ENCODE measurements around the gene HOXC11. TPM values are rescaled to one million over a fixed set of nuclear protein-coding genes. Genes with fewer than 3 reads are reported as not detected.

The HOXC11 gene
- polyA plus RNA-seq, 4 donors = 0.03 to 1.1 (median 0.63) TPM

DNA sequence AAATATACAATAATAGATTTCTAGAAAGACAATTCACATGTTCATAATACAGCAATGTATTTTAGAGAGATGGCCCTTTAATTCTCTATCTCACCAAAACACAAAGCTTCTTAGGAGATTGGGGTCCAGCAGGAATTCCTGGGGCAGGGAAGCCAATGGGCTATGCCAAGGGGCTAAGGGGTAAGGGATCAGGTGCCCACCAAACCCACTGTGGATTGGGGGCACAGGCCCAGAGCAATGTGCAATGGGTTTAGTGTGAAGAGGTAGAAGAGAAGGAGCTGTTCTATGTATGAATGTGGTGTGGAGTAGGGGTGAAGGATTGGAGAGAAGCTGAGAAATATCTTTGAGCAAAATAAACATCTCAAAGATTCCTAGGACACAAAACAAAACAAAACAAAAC is 31.7 kb upstream of the HOXC11 start:
- Histone ChIP-seq H3K4me1 (ENCODE audit: control insufficient read depth in 3 of 3, insufficient read depth in 2 of 3, low read depth in 1 of 3, low read length in 2 of 3) (peaks cover 0 to 3% (median 0%) of the 10 kb centered on the region in 3 donors), H3K9me3 (ENCODE audit: control insufficient read depth in 2 of 2, insufficient read depth in 1 of 2, low read depth in 1 of 2, low read length in 1 of 2) (peaks cover 0 to 8% of the 10 kb centered on the region in 2 donors), H3K4me3 (ENCODE audit: low read depth in 1 of 3, low read length in 3 of 3) (no peak overlapping the region), H3K27ac (ENCODE audit: low read depth in 1 of 3, low read length in 2 of 3) (no peak overlapping the region), H3K36me3 (ENCODE audit: control insufficient read depth in 3 of 3, insufficient read depth in 2 of 3, low read depth in 1 of 3, low read length in 3 of 3) (no peaks in the 10 kb centered on the region), H3K27me3 (ENCODE audit: control insufficient read depth in 3 of 3, insufficient read depth in 3 of 3, low read length in 3 of 3) (peaks cover 14 to 90% (median 57%) of the 10 kb centered on the region in 3 donors)
- DNase-seq (no peak), FAIRE-seq (no peak)

DNA sequence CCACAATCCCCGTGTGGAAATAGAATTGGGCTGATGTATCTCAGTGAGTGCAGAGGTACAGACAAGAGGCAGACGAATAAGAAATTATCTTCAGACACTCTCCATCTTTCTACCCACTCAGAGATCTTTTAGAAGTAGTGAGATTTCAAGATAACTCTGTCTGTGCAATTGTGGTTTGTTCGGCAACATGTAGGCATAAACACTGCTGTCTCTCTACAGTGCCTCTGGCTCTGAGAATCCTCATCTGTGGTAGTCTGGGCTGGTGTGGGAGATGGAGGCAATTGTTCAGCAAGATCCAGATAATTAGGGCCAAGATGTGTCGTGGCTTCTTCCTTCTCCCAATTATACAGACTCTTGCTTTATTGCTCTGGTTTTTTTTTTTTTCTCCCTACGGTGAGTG is 31.2 kb upstream of the HOXC11 start:
- H3K4me1 ChIP-seq (ENCODE audit: control insufficient read depth in 3 of 3, insufficient read depth in 2 of 3, low read depth in 1 of 3, low read length in 2 of 3) = peaks cover 0 to 3% (median 0%) of the 10 kb centered on the region in 3 donors
- H3K4me3 ChIP-seq (ENCODE audit: low read depth in 1 of 3, low read length in 3 of 3) = no peak overlapping the region
- peaks cover 18 to 89% (median 57%) of the 10 kb centered on the region in 3 donors for H3K27me3 ChIP-seq (ENCODE audit: control insufficient read depth in 3 of 3, insufficient read depth in 3 of 3, low read length in 3 of 3)
- DNase-seq (no peak), FAIRE-seq (no peak)
- peaks cover 0 to 8% of the 10 kb centered on the region in 2 donors for H3K9me3 ChIP-seq (ENCODE audit: control insufficient read depth in 2 of 2, insufficient read depth in 1 of 2, low read depth in 1 of 2, low read length in 1 of 2)
- no peaks in the 10 kb centered on the region for H3K36me3 ChIP-seq (ENCODE audit: control insufficient read depth in 3 of 3, insufficient read depth in 2 of 3, low read depth in 1 of 3, low read length in 3 of 3)
- no peak overlapping the region for H3K27ac ChIP-seq (ENCODE audit: low read depth in 1 of 3, low read length in 2 of 3)
- 10 to 17% (median 11%) methylated on average over 4 to 5 of the region's 5 CpGs for WGBS, 3 donors

DNA sequence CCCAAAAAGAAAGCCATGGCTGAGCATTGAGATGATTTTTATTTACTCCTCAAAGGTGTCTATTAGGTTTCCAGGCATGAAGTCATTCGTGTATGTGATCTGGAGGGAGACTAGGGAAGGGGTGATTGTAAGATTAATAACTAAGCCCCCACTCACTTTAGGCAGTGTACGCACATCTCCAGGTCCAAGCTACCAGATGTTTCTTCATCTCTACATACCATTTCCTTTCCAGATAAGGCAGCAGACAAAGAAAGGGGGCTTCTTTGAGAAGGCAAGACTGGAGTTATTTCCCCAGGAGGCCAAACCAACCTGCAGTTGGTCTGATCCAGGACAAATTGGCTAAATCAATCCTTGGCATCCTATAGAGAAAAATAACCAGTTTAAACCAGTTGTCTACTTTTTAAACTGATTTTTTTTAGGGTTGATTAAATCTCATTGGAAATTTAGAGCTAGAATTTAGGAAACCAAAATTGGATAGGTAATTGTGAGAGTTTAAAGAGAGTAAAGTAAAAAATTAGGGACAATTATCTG is 30.4 kb upstream of the HOXC11 start:
- no peak for DNase-seq
- FAIRE-seq = no peak
- 13 to 15% (median 14%) methylated on average over 2 of the region's 2 CpGs for WGBS, 3 donors
- no peak overlapping the region for H3K4me3 ChIP-seq (ENCODE audit: low read depth in 1 of 3, low read length in 3 of 3)
- no peaks in the 10 kb centered on the region for H3K36me3 ChIP-seq (ENCODE audit: control insufficient read depth in 3 of 3, insufficient read depth in 2 of 3, low read depth in 1 of 3, low read length in 3 of 3)
- H3K4me1 ChIP-seq (ENCODE audit: control insufficient read depth in 3 of 3, insufficient read depth in 2 of 3, low read depth in 1 of 3, low read length in 2 of 3) = peaks cover 0 to 3% (median 0%) of the 10 kb centered on the region in 3 donors
- no peak overlapping the region for H3K27ac ChIP-seq (ENCODE audit: low read depth in 1 of 3, low read length in 2 of 3)
- H3K9me3 ChIP-seq (ENCODE audit: control insufficient read depth in 2 of 2, insufficient read depth in 1 of 2, low read depth in 1 of 2, low read length in 1 of 2) = peaks cover 0 to 7% of the 10 kb centered on the region in 2 donors
- H3K27me3 ChIP-seq (ENCODE audit: control insufficient read depth in 3 of 3, insufficient read depth in 3 of 3, low read length in 3 of 3) = peaks cover 20 to 89% (median 54%) of the 10 kb centered on the region in 3 donors

- no peak for DNase-seq
- no peak for FAIRE-seq
- H3K9me3 ChIP-seq (ENCODE audit: control insufficient read depth in 2 of 2, insufficient read depth in 1 of 2, low read depth in 1 of 2, low read length in 1 of 2) = no peaks in the 10 kb centered on the region
- H3K27me3 ChIP-seq (ENCODE audit: control insufficient read depth in 3 of 3, insufficient read depth in 3 of 3, low read length in 3 of 3) = peaks cover 16 to 91% (median 56%) of the 10 kb centered on the region in 3 donors
- 16 to 23% (median 18%) methylated on average over 4 of the region's 4 CpGs for WGBS, 3 donors
- no peak overlapping the region for H3K4me3 ChIP-seq (ENCODE audit: low read depth in 1 of 3, low read length in 3 of 3)
- H3K27ac ChIP-seq (ENCODE audit: low read depth in 1 of 3, low read length in 2 of 3) = no peak overlapping the region
- no peaks in the 10 kb centered on the region for H3K4me1 ChIP-seq (ENCODE audit: control insufficient read depth in 3 of 3, insufficient read depth in 2 of 3, low read depth in 1 of 3, low read length in 2 of 3)
- no peaks in the 10 kb centered on the region for H3K36me3 ChIP-seq (ENCODE audit: control insufficient read depth in 3 of 3, insufficient read depth in 2 of 3, low read depth in 1 of 3, low read length in 3 of 3)
Measured at GRCh38 chr12:53944209-53944608, 28.7 kb upstream of the HOXC11 start.

DNA sequence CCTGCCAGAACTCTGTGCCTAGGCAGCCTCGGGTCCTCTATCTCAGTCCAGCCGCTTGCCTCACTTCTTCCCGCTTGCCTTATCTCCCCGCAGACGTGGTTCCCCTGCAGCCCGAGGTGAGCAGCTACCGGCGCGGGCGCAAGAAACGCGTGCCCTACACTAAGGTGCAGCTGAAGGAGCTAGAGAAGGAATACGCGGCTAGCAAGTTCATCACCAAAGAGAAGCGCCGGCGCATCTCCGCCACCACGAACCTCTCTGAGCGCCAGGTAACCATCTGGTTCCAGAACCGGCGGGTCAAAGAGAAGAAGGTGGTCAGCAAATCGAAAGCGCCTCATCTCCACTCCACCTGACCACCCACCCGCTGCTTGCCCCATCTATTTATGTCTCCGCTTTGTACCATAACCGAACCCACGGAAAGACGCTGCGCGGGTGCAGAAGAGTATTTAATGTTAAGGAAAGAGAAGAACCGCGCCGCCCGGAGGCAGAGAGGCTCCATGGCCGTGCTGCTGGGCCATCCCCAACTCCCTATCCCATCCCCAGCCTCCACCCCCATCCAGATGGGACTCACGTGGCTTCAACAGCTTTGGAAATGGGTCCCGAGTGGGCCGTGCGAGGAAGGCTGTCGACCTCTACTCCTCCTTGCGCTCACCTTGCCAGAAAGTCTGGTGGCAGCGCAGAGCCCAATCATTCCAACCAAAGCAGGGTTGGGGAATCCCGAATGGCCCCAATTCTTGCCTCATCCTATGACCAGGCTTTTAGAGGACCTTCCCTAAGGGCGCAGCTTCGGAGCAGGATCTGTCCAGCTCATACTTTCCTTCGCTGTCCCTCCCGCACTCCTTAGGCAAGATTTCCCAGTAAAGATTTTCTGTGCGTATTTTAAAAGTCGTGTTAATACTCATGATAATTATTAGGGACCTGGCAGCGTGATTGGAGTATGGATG is 27.7 kb upstream of the HOXC11 start:
- peaks cover 15 to 91% (median 63%) of the 10 kb centered on the region in 3 donors for H3K27me3 ChIP-seq (ENCODE audit: control insufficient read depth in 3 of 3, insufficient read depth in 3 of 3, low read length in 3 of 3)
- no peaks in the 10 kb centered on the region for H3K4me1 ChIP-seq (ENCODE audit: control insufficient read depth in 3 of 3, insufficient read depth in 2 of 3, low read depth in 1 of 3, low read length in 2 of 3)
- DNase-seq (no peak), FAIRE-seq (no peak)
- no peaks in the 10 kb centered on the region for H3K36me3 ChIP-seq (ENCODE audit: control insufficient read depth in 3 of 3, insufficient read depth in 2 of 3, low read depth in 1 of 3, low read length in 3 of 3)
- 8 to 13% (median 8%) methylated on average over 51 of the region's 51 CpGs for WGBS, 3 donors
- no peaks in the 10 kb centered on the region for H3K9me3 ChIP-seq (ENCODE audit: control insufficient read depth in 2 of 2, insufficient read depth in 1 of 2, low read depth in 1 of 2, low read length in 1 of 2)
- H3K4me3 ChIP-seq (ENCODE audit: low read depth in 1 of 3, low read length in 3 of 3) = no peak overlapping the region
- no peak overlapping the region for H3K27ac ChIP-seq (ENCODE audit: low read depth in 1 of 3, low read length in 2 of 3)

DNA sequence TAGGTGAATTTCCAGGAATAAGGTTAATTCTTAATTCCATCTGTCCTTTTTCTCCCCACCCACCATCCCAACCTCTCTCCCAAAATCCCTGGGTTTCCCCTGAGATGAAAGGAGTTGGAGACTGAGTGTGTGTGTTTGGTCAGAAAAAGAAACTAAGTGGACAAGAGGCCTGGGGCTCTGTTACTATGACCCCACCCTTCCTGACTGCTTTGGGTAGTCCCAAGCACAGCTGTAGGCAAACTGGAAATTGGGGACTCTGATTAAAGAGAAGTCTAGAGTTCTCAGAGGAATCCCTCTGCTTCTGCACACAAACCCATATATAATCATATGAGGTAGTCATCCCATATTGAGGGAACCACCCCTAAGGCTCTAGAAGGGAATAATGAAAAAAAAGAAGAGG is 25.2 kb upstream of the HOXC11 start:
- Histone ChIP-seq H3K27me3 (ENCODE audit: control insufficient read depth in 3 of 3, insufficient read depth in 3 of 3, low read length in 3 of 3) (peaks cover 22 to 94% (median 76%) of the 10 kb centered on the region in 3 donors), H3K4me3 (ENCODE audit: low read depth in 1 of 3, low read length in 3 of 3) (no peak overlapping the region), H3K4me1 (ENCODE audit: control insufficient read depth in 3 of 3, insufficient read depth in 2 of 3, low read depth in 1 of 3, low read length in 2 of 3) (no peaks in the 10 kb centered on the region), H3K36me3 (ENCODE audit: control insufficient read depth in 3 of 3, insufficient read depth in 2 of 3, low read depth in 1 of 3, low read length in 3 of 3) (no peaks in the 10 kb centered on the region), H3K27ac (ENCODE audit: low read depth in 1 of 3, low read length in 2 of 3) (no peak overlapping the region), H3K9me3 (ENCODE audit: control insufficient read depth in 2 of 2, insufficient read depth in 1 of 2, low read depth in 1 of 2, low read length in 1 of 2) (no peaks in the 10 kb centered on the region)
- DNase-seq (no peak), FAIRE-seq (no peak)

DNA sequence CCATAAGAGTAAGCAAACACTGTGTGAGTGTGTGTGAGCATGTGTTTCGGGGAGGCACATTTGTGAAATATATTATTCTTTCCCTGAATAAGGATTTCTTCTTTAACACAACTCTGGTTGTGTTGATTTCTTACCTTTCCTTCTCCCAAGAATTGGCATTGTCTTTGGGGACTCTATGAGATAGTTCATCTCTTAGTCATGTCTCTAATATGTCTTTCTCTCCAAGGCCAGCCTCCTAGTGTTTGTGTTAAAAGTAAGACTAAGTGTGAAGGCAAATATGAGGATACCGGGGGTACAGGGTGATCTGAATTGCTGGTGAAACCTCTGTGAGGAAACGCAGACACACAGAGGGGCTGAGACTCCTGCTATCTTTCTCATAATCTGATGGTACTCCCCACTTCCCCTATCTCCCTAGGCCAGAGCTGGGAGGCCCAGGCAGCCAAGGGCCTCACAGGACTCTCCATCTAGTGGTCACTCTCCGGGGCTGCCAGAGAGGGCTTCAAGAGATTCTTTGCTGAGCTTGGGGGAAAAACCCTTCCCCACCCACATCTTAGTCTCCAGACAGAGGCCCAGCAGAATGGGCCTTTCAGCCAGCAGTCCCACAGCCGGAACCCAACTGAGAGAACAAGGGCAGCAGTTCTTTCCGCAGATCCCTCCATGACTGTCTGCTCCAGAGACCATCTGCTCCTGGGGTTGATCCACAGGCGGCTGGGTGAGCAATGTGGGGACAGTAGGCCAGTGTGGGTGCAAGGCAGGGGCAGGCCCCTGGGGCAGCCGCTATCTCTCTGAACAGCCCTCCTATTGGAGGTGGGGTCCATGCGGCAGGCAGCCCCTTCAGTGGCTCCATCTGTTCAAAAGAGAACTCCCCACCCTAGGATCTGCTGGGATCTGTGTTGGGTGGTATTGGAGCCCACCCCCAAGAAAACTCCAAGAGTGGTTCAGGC is 24.0 kb upstream of the HOXC11 start:
- H3K27me3 ChIP-seq (ENCODE audit: control insufficient read depth in 3 of 3, insufficient read depth in 3 of 3, low read length in 3 of 3) = peaks cover 22 to 99% (median 84%) of the 10 kb centered on the region in 3 donors
- no peaks in the 10 kb centered on the region for H3K9me3 ChIP-seq (ENCODE audit: control insufficient read depth in 2 of 2, insufficient read depth in 1 of 2, low read depth in 1 of 2, low read length in 1 of 2)
- H3K36me3 ChIP-seq (ENCODE audit: control insufficient read depth in 3 of 3, insufficient read depth in 2 of 3, low read depth in 1 of 3, low read length in 3 of 3) = no peaks in the 10 kb centered on the region
- H3K4me1 ChIP-seq (ENCODE audit: control insufficient read depth in 3 of 3, insufficient read depth in 2 of 3, low read depth in 1 of 3, low read length in 2 of 3) = no peaks in the 10 kb centered on the region
- FAIRE-seq (no peak), DNase-seq (no peak)
- no peak overlapping the region for H3K4me3 ChIP-seq (ENCODE audit: low read depth in 1 of 3, low read length in 3 of 3)
- no peak overlapping the region for H3K27ac ChIP-seq (ENCODE audit: low read depth in 1 of 3, low read length in 2 of 3)
- WGBS, 3 donors = 33 to 45% (median 36%) methylated on average over 9 of the region's 9 CpGs

Data from small intestine (tissue), 7 donors.